SW 1271 (cell line): ENCODE results near the gene PDZD11.
A peak's percentile ranks its signal among the peaks of the same experiment; 100 is the strongest.
"Not testable (repeated sequence)": the region's sequence is repeated elsewhere in the genome, so short reads cannot be mapped to it uniquely, and the experiment has no call there.

Experiments used
- DNase-seq, 2 experiments: peaks; one replicate each; lab custom pipeline; 2025; lab: John Stamatoyannopoulos, UW

The PDZD11 gene

GRCh38 chrX:70289793-70290770 lies at the start of gene PDZD11, which contains the start of gene KIF4A:
Gene PDZD11, minus strand, starts transcription at chrX:70289927. Its CDS starts 586 bp downstream, at chrX:70289341.
Gene KIF4A, plus strand, starts transcription at chrX:70290104. Its CDS starts 355 bp downstream, at chrX:70290459.
- DNase-seq, result peak; percentile 67 to 77

GRCh38 chrX:70338290-70338689 lies 48.6 kb upstream of the PDZD11 start:
- DNase-seq, result no peak

- DNase-seq, result no peak
Measured at GRCh38 chrX:70336767-70337166, 47.0 kb upstream of the PDZD11 start.

- no peak for DNase-seq
Measured at GRCh38 chrX:70332600-70332999, 42.9 kb upstream of the PDZD11 start.

GRCh38 chrX:70331161-70331560 lies 41.4 kb upstream of the PDZD11 start:
- DNase-seq, result no peak

- no peak for DNase-seq
Measured at GRCh38 chrX:70324326-70324725, 34.6 kb upstream of the PDZD11 start.

- not testable (repeated sequence) for DNase-seq
Measured at GRCh38 chrX:70323628-70324027, 33.9 kb upstream of the PDZD11 start.

- DNase-seq, result no peak
Measured at GRCh38 chrX:70322784-70323183, 33.1 kb upstream of the PDZD11 start.

GRCh38 chrX:70313503-70313902 lies 23.8 kb upstream of the PDZD11 start:
- DNase-seq, result no peak

- peak in 1 of 2 experiments; percentile 13 for DNase-seq
Measured at GRCh38 chrX:70301716-70302115, 12.0 kb upstream of the PDZD11 start.

- DNase-seq, result no peak
Measured at GRCh38 chrX:70293621-70294020, 3.9 kb upstream of the PDZD11 start.

GRCh38 chrX:70292788-70293187 lies 3.1 kb upstream of the PDZD11 start:
- no peak for DNase-seq

- DNase-seq, result no peak
Measured at GRCh38 chrX:70289168-70289792, 447 bp downstream of the PDZD11 start.

GRCh38 chrX:70281951-70282350 lies 7.8 kb downstream of the PDZD11 start, which contains the start of gene RAB41:
Gene RAB41, plus strand, starts transcription at chrX:70282172. Its CDS starts 46 bp downstream, at chrX:70282218.
- no peak for DNase-seq

GRCh38 chrX:70280573-70280972 lies 9.2 kb downstream of the PDZD11 start:
- DNase-seq, result no peak

GRCh38 chrX:70279081-70279480 lies 10.6 kb downstream of the PDZD11 start:
- DNase-seq, result no peak

GRCh38 chrX:70274029-70274428 lies 15.7 kb downstream of the PDZD11 start:
- DNase-seq, result not testable (repeated sequence)

- no peak for DNase-seq
Measured at GRCh38 chrX:70268034-70268433, 21.7 kb downstream of the PDZD11 start, which contains the start of gene ARR3. Gene ARR3, plus strand, starts transcription at chrX:70268334. Its CDS starts 1,052 bp downstream, at chrX:70269386.

- no peak for DNase-seq
Measured at GRCh38 chrX:70264784-70265183, 24.9 kb downstream of the PDZD11 start.

- DNase-seq, result peak in 1 of 2 experiments; percentile 10
Measured at GRCh38 chrX:70262952-70263567, 26.7 kb downstream of the PDZD11 start.

GRCh38 chrX:70260104-70260503 lies 29.6 kb downstream of the PDZD11 start, which contains the start of gene P2RY4:
Gene P2RY4, minus strand, starts transcription at chrX:70260204. Its CDS starts 580 bp downstream, at chrX:70259624.
- no peak for DNase-seq
